Measurements from ENCODE around the gene PLRG1. TPM values are rescaled to one million over a fixed set of nuclear protein-coding genes. Genes with fewer than 3 reads are reported as not detected.

Gene PLRG1
- total RNA-seq, 4 donors from 2014 or later = 39.2 to 54.7 (median 41.2) TPM

DNA sequence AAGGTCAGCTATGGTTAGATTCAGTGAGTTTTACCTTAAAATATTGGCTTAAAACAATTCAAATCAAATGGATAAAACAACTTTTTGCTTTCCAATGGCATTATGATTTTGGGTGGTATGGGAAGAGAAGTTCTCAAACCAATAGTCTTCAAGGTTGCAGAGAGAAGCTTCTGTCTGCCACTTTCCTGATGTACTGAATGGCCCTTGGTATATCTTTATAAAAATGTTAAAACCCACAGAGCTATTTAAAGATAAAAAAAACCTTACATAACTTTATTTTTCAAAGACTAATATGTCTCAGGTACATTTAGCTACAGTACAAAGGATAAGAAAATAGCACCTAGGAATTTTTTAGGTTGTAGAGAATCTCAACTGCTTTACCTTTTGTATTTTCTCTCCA, 33.5 kb upstream of the PLRG1 start:
- no peak for ATAC-seq (ENCODE audit: low FRiP score)
- no peak for DNase-seq (ENCODE audit: low spot score)
- TF ChIP-seq, protein P1, sequence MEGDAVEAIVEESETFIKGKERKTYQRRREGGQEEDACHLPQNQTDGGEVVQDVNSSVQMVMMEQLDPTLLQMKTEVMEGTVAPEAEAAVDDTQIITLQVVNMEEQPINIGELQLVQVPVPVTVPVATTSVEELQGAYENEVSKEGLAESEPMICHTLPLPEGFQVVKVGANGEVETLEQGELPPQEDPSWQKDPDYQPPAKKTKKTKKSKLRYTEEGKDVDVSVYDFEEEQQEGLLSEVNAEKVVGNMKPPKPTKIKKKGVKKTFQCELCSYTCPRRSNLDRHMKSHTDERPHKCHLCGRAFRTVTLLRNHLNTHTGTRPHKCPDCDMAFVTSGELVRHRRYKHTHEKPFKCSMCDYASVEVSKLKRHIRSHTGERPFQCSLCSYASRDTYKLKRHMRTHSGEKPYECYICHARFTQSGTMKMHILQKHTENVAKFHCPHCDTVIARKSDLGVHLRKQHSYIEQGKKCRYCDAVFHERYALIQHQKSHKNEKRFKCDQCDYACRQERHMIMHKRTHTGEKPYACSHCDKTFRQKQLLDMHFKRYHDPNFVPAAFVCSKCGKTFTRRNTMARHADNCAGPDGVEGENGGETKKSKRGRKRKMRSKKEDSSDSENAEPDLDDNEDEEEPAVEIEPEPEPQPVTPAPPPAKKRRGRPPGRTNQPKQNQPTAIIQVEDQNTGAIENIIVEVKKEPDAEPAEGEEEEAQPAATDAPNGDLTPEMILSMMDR (IDR thresholded peaks at IDR 0.05) = no peak

DNA sequence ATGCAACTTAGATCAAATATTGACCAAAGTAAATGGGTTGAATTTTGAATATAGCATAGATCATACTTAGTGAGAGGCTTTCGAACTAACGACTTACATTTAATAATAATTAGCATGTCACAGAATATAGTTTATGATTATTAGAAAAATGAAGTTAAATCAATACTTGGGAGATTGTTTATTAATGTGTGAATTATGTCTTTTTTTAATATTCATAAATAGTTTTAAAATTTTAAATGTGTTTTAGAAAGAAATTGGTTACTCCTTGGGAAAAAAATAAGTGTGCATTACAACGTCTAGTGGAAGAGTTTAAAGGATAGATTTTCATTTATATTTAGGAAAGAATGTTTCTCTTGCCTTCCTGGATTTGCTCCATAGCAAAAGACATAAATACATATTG, 33.0 kb upstream of the PLRG1 start:
- no peak for ATAC-seq (ENCODE audit: low FRiP score)
- no peak for DNase-seq (ENCODE audit: low spot score)
- TF ChIP-seq, protein P1 (IDR thresholded peaks at IDR 0.05) = no peak

DNA sequence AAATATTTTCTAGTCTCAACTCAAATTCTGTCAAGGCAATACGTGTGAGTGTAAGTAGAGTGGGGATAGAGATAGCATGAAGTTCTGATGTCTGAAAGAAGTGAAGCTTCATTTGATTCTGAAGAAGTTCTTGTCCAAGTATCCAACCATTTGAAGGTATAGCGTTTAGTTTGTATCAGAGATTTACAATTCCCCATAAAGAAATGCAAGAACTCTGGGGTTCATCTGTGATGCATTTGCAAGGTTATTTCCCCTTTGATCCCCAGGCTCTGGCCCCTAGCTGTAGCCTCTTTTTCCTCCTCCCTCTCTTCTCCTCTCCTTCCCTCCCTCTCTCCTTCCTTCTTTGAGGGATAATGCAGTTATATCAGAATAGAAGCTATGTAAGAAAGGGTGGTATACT, 32.5 kb upstream of the PLRG1 start:
- TF ChIP-seq, protein P1 (IDR thresholded peaks at IDR 0.05) = no peak
- DNase-seq (ENCODE audit: low spot score) = no peak
- ATAC-seq (ENCODE audit: low FRiP score) = no peak

DNA sequence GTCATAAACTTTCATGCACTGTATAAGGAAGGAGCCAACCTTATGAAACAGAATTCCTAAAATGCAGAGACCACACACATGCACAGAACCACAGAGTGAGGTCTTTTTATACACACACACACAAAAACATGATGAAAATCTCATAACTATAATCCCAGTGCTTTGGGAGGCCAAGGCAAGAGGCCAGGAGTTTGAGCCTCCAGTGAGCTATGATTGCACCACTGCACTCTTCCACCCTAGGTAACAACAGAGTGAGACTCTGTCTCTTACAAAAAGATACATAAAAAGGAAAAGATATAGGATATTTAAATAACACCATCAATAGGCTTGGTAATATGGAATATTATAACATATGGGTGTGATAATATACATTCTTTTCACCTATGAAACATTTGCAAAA, 29.7 kb upstream of the PLRG1 start:
- TF ChIP-seq, protein P1 (IDR thresholded peaks at IDR 0.05) = no peak

DNA sequence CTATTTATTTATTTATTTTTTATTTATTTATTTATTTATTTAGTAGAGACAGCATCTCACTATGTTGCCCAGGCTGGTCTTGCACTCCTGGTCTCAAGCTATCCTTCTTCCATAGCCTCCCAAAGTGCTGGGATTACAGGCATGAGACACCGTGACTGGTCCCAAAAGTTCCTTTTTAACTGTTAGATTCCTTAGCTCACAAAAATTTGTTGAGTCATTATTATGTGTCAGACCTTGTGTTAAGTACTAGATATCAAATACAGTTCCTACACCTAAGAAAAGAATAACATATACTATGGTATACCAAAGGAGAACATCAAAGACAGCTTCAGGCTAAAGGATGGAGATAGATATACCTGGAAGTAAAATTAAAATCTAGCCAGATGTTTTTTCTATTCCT, 28.7 kb upstream of the PLRG1 start:
- DNase-seq (ENCODE audit: low spot score) = no peak
- TF ChIP-seq, protein P1 (IDR thresholded peaks at IDR 0.05) = no peak
- no peak for ATAC-seq (ENCODE audit: low FRiP score)

More for the DNA sequence above, 29.7 kb upstream of the PLRG1 start:
- ATAC-seq (ENCODE audit: low FRiP score) (no peak), DNase-seq (ENCODE audit: low spot score) (no peak)

DNA sequence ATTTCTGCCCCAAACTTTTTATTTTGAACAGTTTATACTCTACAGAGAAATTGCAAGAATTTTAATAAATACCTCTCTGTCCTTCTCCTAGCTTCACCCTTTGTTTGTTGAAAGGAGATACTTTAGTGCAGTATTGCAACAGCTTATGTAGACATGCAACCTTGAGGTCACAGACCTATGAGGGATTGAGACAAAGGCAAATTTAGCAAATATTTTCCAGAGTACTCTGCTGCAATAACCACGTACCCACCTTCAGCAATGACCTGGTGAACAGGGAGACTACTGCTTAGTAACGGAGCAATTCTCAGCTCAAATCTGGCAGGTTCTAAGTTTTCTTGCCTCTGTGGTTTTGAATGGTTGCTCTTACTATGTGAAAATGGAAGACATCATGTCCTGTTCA, 27.1 kb upstream of the PLRG1 start:
- DNase-seq (ENCODE audit: low spot score) = no peak
- no peak for ATAC-seq (ENCODE audit: low FRiP score)
- TF ChIP-seq, protein P1 (IDR thresholded peaks at IDR 0.05) = no peak

DNA sequence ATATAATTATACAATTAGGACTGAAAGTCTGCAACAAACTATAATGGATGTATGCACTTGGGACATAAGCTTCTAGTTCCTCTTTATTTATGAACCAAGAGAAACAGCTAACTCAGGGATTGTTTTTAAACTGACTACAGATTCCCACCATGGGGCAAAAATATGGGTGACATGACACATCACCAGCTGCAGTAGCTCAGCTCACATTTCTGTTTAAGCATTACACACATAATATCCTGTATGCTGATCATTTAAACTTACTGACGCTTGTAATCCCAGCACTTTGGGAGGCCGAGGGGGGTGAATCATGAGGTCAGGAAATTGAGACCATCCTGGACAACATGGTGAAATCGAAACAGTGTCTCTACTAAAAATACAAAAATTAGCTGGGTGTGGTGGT, 24.1 kb upstream of the PLRG1 start:
- ATAC-seq (ENCODE audit: low FRiP score) (no peak), DNase-seq (ENCODE audit: low spot score) (no peak)
- TF ChIP-seq, protein P1 (IDR thresholded peaks at IDR 0.05) = no peak
